B cell (primary cell): ENCODE measurements around the gene FOXL2NB. TPM values are rescaled to one million over a fixed set of nuclear protein-coding genes. Genes with fewer than 3 reads are reported as not detected.
A peak's percentile ranks its signal among the peaks of the same experiment; 100 is the strongest.

ENCODE experiments used
- ATAC-seq: fragments of 200-7000 bp; cut with Tn5 transposase; one replicate; pipeline ENCODE4 v1.10.0; 2021; ENCODE audit warnings: low read depth, mild to moderate bottlenecking, moderate number of reproducible peaks, moderate library complexity
- CTCF ChIA-PET: fragments of 350-600 bp; sonication (Branson Sonifier 250); formaldehyde crosslinking; loops from one replicate; lab custom pipeline; 2021; ENCODE audit warnings: antibody characterized with exemption, inconsistent platforms; lab: Charles Lee
- POLR2A ChIA-PET: fragments of 350-600 bp; sonication (Branson Sonifier 250); formaldehyde crosslinking; loops from one replicate; lab custom pipeline; 2021; ENCODE audit warnings: antibody characterized with exemption; lab: Charles Lee
- DNase-seq: peaks from one replicate; pipeline ENCODE4 v3.0.0; 2013
- H2AFZ ChIP-seq: 2 replicates; pipeline ENCODE4 v1.6.1; 2012; ENCODE audit warnings: mild to moderate bottlenecking, low read depth, low read length; ENCODE audit not compliant: insufficient read depth, poor library complexity, severe bottlenecking
- H3K27ac ChIP-seq, 2 donors: 1 replicate in 1 of 2; 2 replicates in 1 of 2; pipeline ENCODE4 v1.5.1; 2012 to 2013; ENCODE audit warnings: low read length in 2 of 2, mild to moderate bottlenecking in 2 of 2, moderate library complexity in 1 of 2
- H3K27me3 ChIP-seq, 4 experiments: fragments of 200-600 bp in 1 of 4; sonication (generic) in 1 of 4; replicated peaks in 1 of 4; 1 replicate in 2 of 4; 2 replicates in 2 of 4; pipeline versions ENCODE4 v1.6.1 to v1.7.0; 2013 to 2016; ENCODE audit warnings: low read length in 3 of 4, mild to moderate bottlenecking in 2 of 4, mixed read lengths in 1 of 4, moderate library complexity in 1 of 4; ENCODE audit not compliant: insufficient read depth in 4 of 4, control insufficient read depth in 3 of 4; ENCODE audit errors: control extremely low read depth in 1 of 4
- H3K36me3 ChIP-seq, 2 experiments: replicated peaks in 1 of 2; 1 replicate in 1 of 2; 2 replicates in 1 of 2; pipeline versions ENCODE4 v1.6.1 to v1.7.1; 2013; ENCODE audit warnings: low read length in 1 of 2; ENCODE audit not compliant: insufficient read depth in 2 of 2, control insufficient read depth in 1 of 2; ENCODE audit errors: control extremely low read depth in 1 of 2, extremely low read depth in 1 of 2
- H3K4me1 ChIP-seq, 2 donors: fragments of 200-600 bp in 1 of 2; sonication (generic) in 1 of 2; 1 replicate in 1 of 2; 2 replicates in 1 of 2; pipeline versions ENCODE4 v1.5.1 to v1.6.1; 2013 to 2017; ENCODE audit warnings: low read length in 2 of 2; ENCODE audit not compliant: control insufficient read depth in 2 of 2, insufficient read depth in 2 of 2
- H3K4me2 ChIP-seq: replicated peaks from 2 replicates; pipeline ENCODE3; 2012; ENCODE audit warnings: mild to moderate bottlenecking, low read depth, low read length; ENCODE audit not compliant: poor library complexity, severe bottlenecking
- H3K4me3 ChIP-seq, 5 experiments: fragments of 200-600 bp in 1 of 5; sonication (generic) in 1 of 5; 1 replicate in 3 of 5; 2 replicates in 2 of 5; pipeline versions ENCODE4 v1.5.1 to v1.7.0; 2011 to 2016; ENCODE audit warnings: low read length in 4 of 5, mild to moderate bottlenecking in 4 of 5, low read depth in 2 of 5, control low read depth in 1 of 5, moderate library complexity in 1 of 5; ENCODE audit not compliant: insufficient read depth in 1 of 5; ENCODE audit errors: control extremely low read depth in 1 of 5, extremely low read depth in 1 of 5
- H3K79me2 ChIP-seq: fragments of 200-600 bp; sonication (generic); one replicate; pipeline ENCODE4 v1.6.0; 2016; ENCODE audit warnings: low read length; ENCODE audit not compliant: control insufficient read depth, insufficient read depth
- H3K9ac ChIP-seq: fragments of 200-600 bp; sonication (generic); 2 replicates; pipeline ENCODE4 v1.6.1; 2017; ENCODE audit warnings: mild to moderate bottlenecking, low read length, moderate library complexity
- H3K9me3 ChIP-seq, 3 donors: one replicate each; pipeline versions ENCODE4 v1.6.1 to v1.7.1; 2013; ENCODE audit warnings: low read length in 2 of 3; ENCODE audit not compliant: control insufficient read depth in 2 of 3, insufficient read depth in 1 of 3; ENCODE audit errors: control extremely low read depth in 1 of 3
- H4K20me1 ChIP-seq: 2 replicates; pipeline ENCODE4 v1.6.0; 2012; ENCODE audit warnings: mild to moderate bottlenecking, low read length; ENCODE audit not compliant: insufficient read depth, control insufficient read depth, poor library complexity, severe bottlenecking
- H3K27ac Mint-ChIP-seq: one replicate; pipeline ENCODE4 v1.8.0; 2021; ENCODE audit warnings: mixed read lengths
- H3K27me3 Mint-ChIP-seq: one replicate; pipeline ENCODE4 v1.8.0; 2021; ENCODE audit warnings: mixed read lengths
- H3K4me1 Mint-ChIP-seq: one replicate; pipeline ENCODE4 v1.8.0; 2021; ENCODE audit warnings: mixed read lengths
- H3K4me3 Mint-ChIP-seq: one replicate; pipeline ENCODE4 v1.8.0; 2021; ENCODE audit warnings: mixed read lengths
- H3K9me3 Mint-ChIP-seq: one replicate; pipeline ENCODE4 v1.8.0; 2022; ENCODE audit warnings: mixed read lengths; ENCODE audit not compliant: insufficient read depth
- EZH2 ChIP-seq: IDR thresholded peaks from 2 replicates; pipeline ENCODE4 v1.6.1; 2012; ENCODE audit warnings: borderline replicate concordance, low read depth, mild to moderate bottlenecking, moderate library complexity, low read length; ENCODE audit not compliant: insufficient read depth, poor library complexity, severe bottlenecking
- WGBS: methylation state at CpG from one replicate; pipeline ENCODE4 v1.1.5; 2013; ENCODE audit warnings: missing lambda C conversion rate; ENCODE audit not compliant: insufficient coverage; 5-methylcytosine and 5-hydroxymethylcytosine counted together
- intact Hi-C: fragments of 100-400 bp; cut with micrococcal nuclease; formaldehyde crosslinking; loops from one replicate; pipeline ENCODE4 v1.10.0; 2022
- polyA plus RNA-seq: library from polyadenylated mRNA; depleted of rRNA; stranded (reverse); fragments of >200 nt; gene quantifications from 2 replicates; pipeline ENCODE4 v1.2.3, GENCODE V29; 2012
- total RNA-seq, 2 donors: library from RNA; stranded (reverse); fragments of 120-200 nt in 1 of 2; gene quantifications; 1 replicate in 1 of 2; 2 replicates in 1 of 2; pipeline versions ENCODE4 v1.2.3 to v1.2.4, GENCODE V29; 2013 to 2022
- TF ChIP-seq, protein P1 (sequence below): fragments of 200-600 bp; IDR thresholded peaks from one replicate; pipeline ENCODE4 v1.8.0; 2022; ENCODE audit warnings: antibody characterized with exemption, mild to moderate bottlenecking

The FOXL2NB gene
- total and polyA plus RNA-seq, 2 donors (not counting 1 experiment from before 2014, with no cell fraction given), result not detected

GRCh38 chr3:138943724-138944653 lies 3.0 kb upstream of the FOXL2NB start:
- Histone ChIP-seq H3K36me3 (no peaks in the 10 kb centered on the region), H3K27ac (no peak overlapping the region), H2AFZ (peak overlapping the region; percentile 38), H3K9ac (peak overlapping the region; percentile 57), H4K20me1 (no peaks in the 10 kb centered on the region), H3K4me3 (peak overlapping the region in 2 of 5 experiments; percentile 10 to 37), H3K9me3 (peaks cover 0 to 45% (median 0%) of the 10 kb centered on the region in 3 donors), H3K4me1 (peaks cover 42 to 66% of the 10 kb centered on the region in 2 donors), H3K27me3 (peaks cover 2 to 94% (median 73%) of the 10 kb centered on the region in 4 experiments), H3K79me2 (no peaks in the 10 kb centered on the region), H3K4me2 (peak overlapping the region; percentile 86)
- H3K27me3 Mint-ChIP-seq, result peaks cover 68% of the 10 kb centered on the region
- CTCF ChIA-PET, result interaction anchor here (0.6 to 2.3 kb wide), 5 partner anchors 8 to 350 kb away, joined by 3 to 11 read pairs (median 3); partner anchors contain the start of gene CEP70
- peak; percentile 64 for DNase-seq
- H3K9me3 Mint-ChIP-seq, result no peaks in the 10 kb centered on the region
- no peak for ATAC-seq
- POLR2A ChIA-PET, result no interaction called here
- H3K27ac Mint-ChIP-seq, result peak overlapping the region; percentile 16
- intact Hi-C loops, result no loop called here
- H3K4me3 Mint-ChIP-seq, result peak overlapping the region; percentile 17
- TF ChIP-seq EZH2, result peak; percentile 99
- TF ChIP-seq, protein P1, sequence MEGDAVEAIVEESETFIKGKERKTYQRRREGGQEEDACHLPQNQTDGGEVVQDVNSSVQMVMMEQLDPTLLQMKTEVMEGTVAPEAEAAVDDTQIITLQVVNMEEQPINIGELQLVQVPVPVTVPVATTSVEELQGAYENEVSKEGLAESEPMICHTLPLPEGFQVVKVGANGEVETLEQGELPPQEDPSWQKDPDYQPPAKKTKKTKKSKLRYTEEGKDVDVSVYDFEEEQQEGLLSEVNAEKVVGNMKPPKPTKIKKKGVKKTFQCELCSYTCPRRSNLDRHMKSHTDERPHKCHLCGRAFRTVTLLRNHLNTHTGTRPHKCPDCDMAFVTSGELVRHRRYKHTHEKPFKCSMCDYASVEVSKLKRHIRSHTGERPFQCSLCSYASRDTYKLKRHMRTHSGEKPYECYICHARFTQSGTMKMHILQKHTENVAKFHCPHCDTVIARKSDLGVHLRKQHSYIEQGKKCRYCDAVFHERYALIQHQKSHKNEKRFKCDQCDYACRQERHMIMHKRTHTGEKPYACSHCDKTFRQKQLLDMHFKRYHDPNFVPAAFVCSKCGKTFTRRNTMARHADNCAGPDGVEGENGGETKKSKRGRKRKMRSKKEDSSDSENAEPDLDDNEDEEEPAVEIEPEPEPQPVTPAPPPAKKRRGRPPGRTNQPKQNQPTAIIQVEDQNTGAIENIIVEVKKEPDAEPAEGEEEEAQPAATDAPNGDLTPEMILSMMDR, result no peak
- H3K4me1 Mint-ChIP-seq, result peaks cover 41% of the 10 kb centered on the region
- 7% methylated on average over 18 of the region's 30 CpGs for WGBS

- WGBS, result 4% methylated on average over 11 of the region's 12 CpGs
- H2AFZ ChIP-seq, result peak overlapping the region; percentile 64
- POLR2A ChIA-PET, result no interaction called here
These were observed 2.4 kb upstream of the FOXL2NB start for GRCh38 chr3:138944654-138944928.

More at GRCh38 chr3:138944654-138944928, 2.4 kb upstream of the FOXL2NB start:
- H3K4me3 ChIP-seq, result peak overlapping the region in 3 of 5 experiments; percentile 34 to 54 (median 37)
- peaks cover 0 to 44% (median 0%) of the 10 kb centered on the region in 3 donors for H3K9me3 ChIP-seq
- CTCF ChIA-PET, result interaction anchor here (0.6 to 2.3 kb wide), 5 partner anchors 8 to 350 kb away, joined by 3 to 11 read pairs (median 3); partner anchors contain the start of gene CEP70
- no peak for DNase-seq
- intact Hi-C loops, result no loop called here
- ATAC-seq, result no peak
- H3K9ac ChIP-seq, result peak overlapping the region; percentile 57
- Mint-ChIP-seq H3K27ac (no peak overlapping the region), H3K4me3 (peak overlapping the region; percentile 93), H3K9me3 (no peaks in the 10 kb centered on the region), H3K4me1 (peaks cover 42% of the 10 kb centered on the region), H3K27me3 (peaks cover 74% of the 10 kb centered on the region)
- H3K27me3 ChIP-seq, result peaks cover 2 to 94% (median 73%) of the 10 kb centered on the region in 4 experiments
- H3K36me3 ChIP-seq, result no peaks in the 10 kb centered on the region
- H3K27ac ChIP-seq, result no peak overlapping the region
- H3K4me2 ChIP-seq, result peak overlapping the region; percentile 86
- H3K4me1 ChIP-seq, result peaks cover 40 to 66% of the 10 kb centered on the region in 2 donors
- H4K20me1 ChIP-seq, result no peaks in the 10 kb centered on the region
- TF ChIP-seq EZH2, result no peak
- no peaks in the 10 kb centered on the region for H3K79me2 ChIP-seq
